Measurements from ENCODE around the gene SHF.
A peak's percentile ranks its signal among the peaks of the same experiment; 100 is the strongest.

Gene SHF

GRCh38 chr15:45123397-45123796, 64.4 kb downstream of the SHF start:
- DNase-seq: no peak

GRCh38 chr15:45122719-45123118, 65.0 kb downstream of the SHF start:
- DNase-seq: no peak

- DNase-seq: no peak
These were observed 65.9 kb downstream of the SHF start for GRCh38 chr15:45121706-45122417.

GRCh38 chr15:45121020-45121419, 66.7 kb downstream of the SHF start:
- DNase-seq: no peak

- DNase-seq: no peak
These were observed 67.4 kb downstream of the SHF start for GRCh38 chr15:45120081-45120972.

- no peak for DNase-seq
These were observed 68.8 kb downstream of the SHF start for GRCh38 chr15:45118996-45119395.

- peak; percentile 88 to 95 for DNase-seq
These were observed 69.6 kb downstream of the SHF start for GRCh38 chr15:45118131-45118588.

GRCh38 chr15:45117308-45118130, 70.2 kb downstream of the SHF start:
- DNase-seq: no peak
